Endothelial cell of umbilical vein (primary cell): ENCODE data around the gene MYO16. TPM values are rescaled to one million over a fixed set of nuclear protein-coding genes. Genes with fewer than 3 reads are reported as not detected.

Experiments used
- BruUV-seq: library from RNA; stranded (reverse); fragments of 400-500 nt; replicated peaks from 2 replicates; lab custom pipeline; 2021; lab: Mats Ljungman, UMichigan
- CTCF ChIA-PET: fragments of 300-600, 350-600 bp; sonication (Branson Sonifier 250); formaldehyde crosslinking; loops from one replicate; lab custom pipeline; 2021; ENCODE audit warnings: antibody characterized with exemption, inconsistent platforms; lab: Charles Lee
- POLR2A ChIA-PET: fragments of 300-600, 350-600 bp; sonication (Branson Sonifier 250); formaldehyde crosslinking; loops from one replicate; lab custom pipeline; 2021; ENCODE audit warnings: antibody characterized with exemption, inconsistent platforms; lab: Charles Lee
- DNase-seq: peaks from one replicate; pipeline ENCODE4 v3.0.0-alpha.2; 2011; ENCODE audit warnings: low read depth, low spot score
- FAIRE-seq: peaks from 2 replicates; lab custom pipeline; 2011; peaks lifted over from hg19 to GRCh38; lab: Jason Lieb, UNC
- H2AFZ ChIP-seq: 2 replicates; pipeline ENCODE4 v1.6.0; 2012; ENCODE audit warnings: low read depth, low read length, control low read depth, inconsistent platforms
- H3K27ac ChIP-seq: 2 replicates; pipeline ENCODE4 v1.5.1; 2011; ENCODE audit warnings: low read depth, mild to moderate bottlenecking, control low read depth, low read length, moderate library complexity; ENCODE audit not compliant: insufficient read depth
- H3K27me3 ChIP-seq, 2 experiments: 2 replicates each; pipeline versions ENCODE4 v1.6.0 to v1.6.1; 2011; ENCODE audit warnings: low read length in 2 of 2, mixed read lengths in 1 of 2; ENCODE audit not compliant: control insufficient read depth in 2 of 2, insufficient read depth in 2 of 2
- H3K36me3 ChIP-seq, 2 experiments: 2 replicates in 1 of 2; 3 replicates in 1 of 2; pipeline ENCODE4 v1.5.1; 2011; ENCODE audit warnings: low read length in 2 of 2, mild to moderate bottlenecking in 1 of 2, moderate library complexity in 1 of 2; ENCODE audit not compliant: control insufficient read depth in 2 of 2, insufficient read depth in 2 of 2; ENCODE audit errors: extremely low read depth in 1 of 2
- H3K4me1 ChIP-seq: 3 replicates; pipeline ENCODE4 v1.5.1; 2011; ENCODE audit warnings: mild to moderate bottlenecking, low read length; ENCODE audit not compliant: control insufficient read depth, insufficient read depth; ENCODE audit errors: extremely low read depth
- H3K4me2 ChIP-seq: 2 replicates; pipeline ENCODE4 v1.6.1; 2011; ENCODE audit warnings: low read length, control low read depth, mixed read lengths; ENCODE audit not compliant: insufficient read depth
- H3K4me3 ChIP-seq, 3 experiments: fragments of 200-600 bp in 1 of 3; sonication (generic), shearing (Covaris generic) in 1 of 3; replicated peaks in 1 of 3; 2 replicates each; pipeline ENCODE4 v1.5.1; 2011 to 2016; ENCODE audit warnings: control low read depth in 3 of 3, low read length in 3 of 3, mild to moderate bottlenecking in 2 of 3, inconsistent platforms in 1 of 3, low read depth in 1 of 3, moderate library complexity in 1 of 3; ENCODE audit not compliant: insufficient read depth in 1 of 3
- H3K79me2 ChIP-seq: 2 replicates; pipeline ENCODE4 v1.6.0; 2012; ENCODE audit warnings: low read length, inconsistent platforms; ENCODE audit not compliant: control insufficient read depth, insufficient read depth
- H3K9ac ChIP-seq: replicated peaks from 2 replicates; pipeline ENCODE3; 2011; ENCODE audit warnings: low read length, control low read depth; ENCODE audit not compliant: insufficient read depth; ENCODE audit errors: extremely low read depth
- H3K9me1 ChIP-seq: replicated peaks from 3 replicates; pipeline ENCODE4 v1.6.0; 2011; ENCODE audit warnings: mild to moderate bottlenecking, low read length; ENCODE audit not compliant: control insufficient read depth, insufficient read depth; ENCODE audit errors: extremely low read depth
- H3K9me3 ChIP-seq: replicated peaks from 2 replicates; pipeline ENCODE4 v1.5.1; 2012; ENCODE audit warnings: low read length, inconsistent platforms; ENCODE audit not compliant: control insufficient read depth, insufficient read depth
- H4K20me1 ChIP-seq: replicated peaks from 2 replicates; pipeline ENCODE3; 2011; ENCODE audit warnings: mild to moderate bottlenecking, low read length; ENCODE audit not compliant: control insufficient read depth, insufficient read depth; ENCODE audit errors: extremely low read depth
- EZH2 ChIP-seq: IDR thresholded peaks from 2 replicates; pipeline ENCODE4 v1.6.1; 2012; ENCODE audit warnings: borderline replicate concordance, low read depth, mild to moderate bottlenecking, moderate library complexity, low read length, inconsistent platforms; ENCODE audit not compliant: severe bottlenecking
- FOS ChIP-seq: IDR thresholded peaks from 2 replicates; pipeline ENCODE4 v1.6.1; 2011; ENCODE audit warnings: mild to moderate bottlenecking, low read length, moderate library complexity, borderline replicate concordance; ENCODE audit not compliant: insufficient read depth
- GATA2 ChIP-seq: IDR thresholded peaks from 2 replicates; pipeline ENCODE4 v1.7.0; 2011; ENCODE audit warnings: low read depth, mild to moderate bottlenecking, moderate library complexity, mixed read lengths, low read length; ENCODE audit not compliant: insufficient read length, insufficient read depth
- JUN ChIP-seq: IDR thresholded peaks from 2 replicates; pipeline ENCODE4 v1.6.1; 2011; ENCODE audit warnings: borderline replicate concordance, low read depth; ENCODE audit not compliant: insufficient read length, insufficient read depth
- MYC ChIP-seq: IDR thresholded peaks from one replicate; pipeline ENCODE4 v1.6.1; 2011; ENCODE audit warnings: mild to moderate bottlenecking, low read depth, low read length
- POLR2A ChIP-seq: IDR thresholded peaks from 2 replicates; pipeline ENCODE4 v1.6.1; 2012; ENCODE audit warnings: low read depth, mild to moderate bottlenecking, control low read depth, low read length
- POLR2AphosphoS5 ChIP-seq: IDR thresholded peaks from 2 replicates; pipeline ENCODE4 v1.6.1; 2012; ENCODE audit warnings: low read depth, mild to moderate bottlenecking, control low read depth, low read length, moderate library complexity; ENCODE audit not compliant: insufficient read depth
- dilution Hi-C: fragments of 300-500 bp; cut with MboI; formaldehyde crosslinking; loops from one replicate; pipeline ENCODE4 v1.15.0; 2019; ENCODE audit warnings: low sequenced_read_pairs; ENCODE audit not compliant: extremely low pct_ligation_motif_present
- intact Hi-C: fragments of 100-400 bp; cut with micrococcal nuclease; formaldehyde crosslinking; loops from one replicate; pipeline ENCODE4 v1.10.0; 2022
- polyA plus RNA-seq, 4 experiments: library from polyadenylated mRNA; depleted of rRNA in 3 of 4; stranded (reverse) in 3 of 4; unstranded in 1 of 4; fragments of >200 nt; gene quantifications; 2 replicates each; pipeline versions ENCODE4 v1.2.1 to v1.2.3, GENCODE V29; 2011 to 2012; ENCODE audit warnings: missing spikeins in 1 of 4
- total RNA-seq: library from RNA; stranded (reverse); gene quantifications from 2 replicates; pipeline ENCODE4 v1.2.3, GENCODE V29; 2021
- TF ChIP-seq, protein P1 (sequence below), 2 donors: IDR thresholded peaks; 1 replicate in 1 of 2; 2 replicates in 1 of 2; pipeline ENCODE4 v1.5.1; 2011; ENCODE audit warnings: low read length in 2 of 2, mild to moderate bottlenecking in 2 of 2, moderate library complexity in 2 of 2, control low read depth in 1 of 2, inconsistent platforms in 1 of 2, low read depth in 1 of 2; ENCODE audit not compliant: insufficient read depth in 1 of 2; ENCODE audit errors: extremely low read depth in 1 of 2
- TF ChIP-seq, protein P2 (sequence below): IDR thresholded peaks from 2 replicates; pipeline ENCODE4 v1.6.1; 2011; ENCODE audit not compliant: insufficient read depth, insufficient read length

The MYO16 gene
- total and polyA plus RNA-seq, 2 donors (not counting 3 experiments of a cell fraction or from before 2014, with no cell fraction given): 0.03 to 0.04 TPM

DNA sequence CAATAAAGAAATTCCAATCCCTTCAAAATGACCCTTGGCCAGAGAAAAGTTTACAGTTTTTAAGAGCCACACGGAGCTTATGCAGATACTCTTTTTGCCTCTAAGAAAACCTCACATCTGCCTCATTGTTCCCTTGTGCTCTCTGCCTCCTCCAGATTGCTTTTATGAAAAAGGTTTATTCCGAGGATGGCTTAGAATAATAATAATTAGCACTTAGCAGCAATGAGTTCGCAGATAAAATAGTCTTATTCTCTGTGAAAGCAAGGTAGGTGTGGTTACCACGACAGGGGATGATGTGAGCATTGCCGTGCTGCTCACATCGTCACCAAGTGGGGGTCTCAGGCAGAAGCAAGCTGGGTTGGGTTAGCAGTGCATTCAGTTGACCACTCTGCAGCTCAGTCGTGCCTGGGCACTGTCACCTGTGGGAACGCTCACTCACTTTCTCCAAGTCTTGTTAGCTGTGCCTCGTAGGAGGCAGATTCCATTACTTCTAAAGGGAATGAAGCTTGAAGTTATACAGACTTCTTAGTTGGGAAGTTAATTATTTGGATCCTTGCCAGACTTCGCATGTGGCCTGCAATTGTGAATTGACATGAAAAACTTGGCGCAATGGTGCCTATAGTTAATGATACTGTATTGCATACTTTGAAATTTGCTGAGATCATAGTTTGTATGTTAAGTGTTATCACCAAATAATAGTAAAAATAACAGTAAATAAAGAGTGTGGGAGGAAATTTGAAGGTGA, 157.2 kb downstream of the MYO16 start:
- ChIA-PET CTCF (no interaction called here), POLR2A (no interaction called here)
- TF ChIP-seq JUN: no peak
- H3K9me1 ChIP-seq: no peaks in the 10 kb centered on the region
- no peaks in the 10 kb centered on the region for H3K27me3 ChIP-seq
- no peak overlapping the region for H3K9ac ChIP-seq
- no TSS peak for BruUV-seq
- no peaks in the 10 kb centered on the region for H3K4me1 ChIP-seq
- H3K4me3 ChIP-seq: no peak overlapping the region
- H3K4me2 ChIP-seq: no peak overlapping the region
- peaks cover 6% of the 10 kb centered on the region for H3K9me3 ChIP-seq
- intact Hi-C loops: no loop called here
- H3K79me2 ChIP-seq: no peaks in the 10 kb centered on the region
- H2AFZ ChIP-seq: no peak overlapping the region
- dilution Hi-C loops: no loop called here
- DNase-seq (no peak), FAIRE-seq (no peak)
- H3K36me3 ChIP-seq: no peaks in the 10 kb centered on the region
- no peaks in the 10 kb centered on the region for H4K20me1 ChIP-seq
- H3K27ac ChIP-seq: no peak overlapping the region

DNA sequence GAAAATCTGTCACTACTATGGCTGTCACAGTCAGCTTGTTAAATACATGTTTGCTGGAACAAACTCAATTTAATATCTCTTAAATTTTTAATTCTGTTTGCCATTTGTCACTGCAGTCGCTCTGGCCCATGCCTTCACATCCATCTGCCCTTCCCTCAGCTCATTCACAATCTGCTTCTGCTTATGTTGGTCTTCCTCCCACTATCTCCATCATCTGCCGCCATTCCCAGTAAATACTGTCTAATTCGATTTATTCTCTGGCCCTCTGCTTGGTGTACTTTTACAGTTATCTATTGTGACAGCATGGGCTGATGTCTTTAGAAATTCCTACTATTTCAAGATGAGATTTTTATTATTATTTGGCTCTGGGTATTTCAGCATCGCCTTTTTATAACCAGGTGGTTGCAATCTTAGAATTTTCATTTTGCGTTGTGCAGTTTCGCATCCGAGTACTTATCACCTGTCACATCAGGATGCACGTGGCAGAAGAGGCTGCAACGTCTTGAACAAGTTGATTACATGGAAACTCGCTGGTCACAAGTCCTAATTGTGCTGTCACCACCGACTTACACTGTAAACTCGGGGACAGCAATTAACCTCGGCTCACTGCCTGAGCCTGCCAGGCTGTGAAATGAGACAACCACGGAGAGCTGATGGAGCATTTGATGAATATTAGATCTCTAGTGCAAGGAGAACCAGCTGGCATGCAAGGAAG, 158.4 kb downstream of the MYO16 start:
- H3K36me3 ChIP-seq: no peaks in the 10 kb centered on the region
- H3K27ac ChIP-seq: no peak overlapping the region
- TF ChIP-seq MYC (no peak), EZH2 (no peak), GATA2 (no peak), POLR2A (no peak), FOS (no peak), JUN (no peak), POLR2AphosphoS5 (no peak)
- TF ChIP-seq, protein P1, sequence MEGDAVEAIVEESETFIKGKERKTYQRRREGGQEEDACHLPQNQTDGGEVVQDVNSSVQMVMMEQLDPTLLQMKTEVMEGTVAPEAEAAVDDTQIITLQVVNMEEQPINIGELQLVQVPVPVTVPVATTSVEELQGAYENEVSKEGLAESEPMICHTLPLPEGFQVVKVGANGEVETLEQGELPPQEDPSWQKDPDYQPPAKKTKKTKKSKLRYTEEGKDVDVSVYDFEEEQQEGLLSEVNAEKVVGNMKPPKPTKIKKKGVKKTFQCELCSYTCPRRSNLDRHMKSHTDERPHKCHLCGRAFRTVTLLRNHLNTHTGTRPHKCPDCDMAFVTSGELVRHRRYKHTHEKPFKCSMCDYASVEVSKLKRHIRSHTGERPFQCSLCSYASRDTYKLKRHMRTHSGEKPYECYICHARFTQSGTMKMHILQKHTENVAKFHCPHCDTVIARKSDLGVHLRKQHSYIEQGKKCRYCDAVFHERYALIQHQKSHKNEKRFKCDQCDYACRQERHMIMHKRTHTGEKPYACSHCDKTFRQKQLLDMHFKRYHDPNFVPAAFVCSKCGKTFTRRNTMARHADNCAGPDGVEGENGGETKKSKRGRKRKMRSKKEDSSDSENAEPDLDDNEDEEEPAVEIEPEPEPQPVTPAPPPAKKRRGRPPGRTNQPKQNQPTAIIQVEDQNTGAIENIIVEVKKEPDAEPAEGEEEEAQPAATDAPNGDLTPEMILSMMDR (IDR thresholded peaks at IDR 0.05; ENCODE audit: extremely low read depth in 1 of 2, insufficient read depth in 1 of 2, low read depth in 1 of 2, low read length in 2 of 2): no peak
- TF ChIP-seq, protein P2, sequence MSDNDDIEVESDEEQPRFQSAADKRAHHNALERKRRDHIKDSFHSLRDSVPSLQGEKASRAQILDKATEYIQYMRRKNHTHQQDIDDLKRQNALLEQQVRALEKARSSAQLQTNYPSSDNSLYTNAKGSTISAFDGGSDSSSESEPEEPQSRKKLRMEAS: no peak
- no peak overlapping the region for H3K4me3 ChIP-seq
- H3K4me1 ChIP-seq: no peaks in the 10 kb centered on the region
- dilution Hi-C loops: no loop called here
- H3K9ac ChIP-seq: no peak overlapping the region
- H3K9me1 ChIP-seq: no peaks in the 10 kb centered on the region
- no TSS peak for BruUV-seq
- CTCF ChIA-PET: no interaction called here
- H3K4me2 ChIP-seq: no peak overlapping the region
- POLR2A ChIA-PET: no interaction called here
- H3K27me3 ChIP-seq: no peaks in the 10 kb centered on the region
- no peak for FAIRE-seq
- H3K79me2 ChIP-seq: no peaks in the 10 kb centered on the region
- H4K20me1 ChIP-seq: no peaks in the 10 kb centered on the region
- no peak overlapping the region for H2AFZ ChIP-seq
- intact Hi-C loops: no loop called here
- no peak for DNase-seq
- H3K9me3 ChIP-seq: peaks cover 6% of the 10 kb centered on the region
